Activated CD8-positive, alpha-beta memory T cell treated with anti-CD3 and anti-CD28 coated beads, Interleukin-2, amount 50 U/mL, for 4 hours (primary cell): ENCODE data around the gene TAGLN.
"Not testable (repeated sequence)": the region's sequence is repeated elsewhere in the genome, so short reads cannot be mapped to it uniquely, and the experiment has no call there.

Experiments used
- DNase-seq: peaks from one replicate; pipeline ENCODE4 v3.0.0-alpha.2; 2020

Gene TAGLN

DNA sequence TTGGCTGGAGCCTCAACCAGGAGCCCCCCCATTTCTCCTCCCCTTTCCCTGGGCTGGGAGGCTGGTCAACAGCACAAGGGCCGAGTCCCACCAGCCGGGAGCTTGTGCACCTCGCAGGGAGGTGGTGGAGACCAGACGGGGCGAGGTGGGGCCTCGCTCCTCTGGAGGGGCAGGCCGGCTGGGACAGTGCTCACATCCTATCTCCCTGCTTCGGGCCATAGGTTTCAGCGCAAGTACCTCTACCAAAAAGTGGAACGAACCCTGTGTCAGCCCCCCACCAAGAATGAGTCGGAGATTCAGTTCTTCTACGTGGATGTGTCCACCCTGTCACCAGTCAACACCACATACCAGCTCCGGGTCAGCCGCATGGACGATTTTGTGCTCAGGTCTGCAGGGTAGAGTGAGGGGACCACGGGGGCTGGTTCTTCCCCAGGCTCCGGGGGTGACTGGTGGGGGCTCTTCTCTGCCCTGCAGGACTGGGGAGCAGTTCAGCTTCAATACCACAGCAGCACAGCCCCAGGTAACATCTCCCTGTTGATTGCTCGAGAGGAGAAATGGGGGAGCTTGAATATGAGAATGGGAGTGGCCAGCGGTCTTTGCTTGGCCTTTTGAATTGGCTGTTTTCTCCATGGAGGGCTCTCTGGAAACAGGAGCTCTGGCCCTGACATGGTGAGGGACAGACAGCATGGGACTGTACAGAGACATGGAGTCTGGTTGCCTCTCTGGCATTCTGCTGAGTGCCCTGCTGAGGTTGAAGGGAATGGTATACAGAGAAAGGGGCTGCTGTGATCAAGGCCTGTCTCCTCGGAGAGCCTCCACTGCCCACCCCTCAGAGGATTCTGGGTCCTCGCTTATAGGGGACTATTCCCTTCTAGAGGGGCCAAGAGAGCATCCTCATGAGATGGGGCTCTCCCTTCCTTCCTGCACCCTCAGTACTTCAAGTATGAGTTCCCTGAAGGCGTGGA is 17.3 kb upstream of the TAGLN start:
- DNase-seq: no peak

DNA sequence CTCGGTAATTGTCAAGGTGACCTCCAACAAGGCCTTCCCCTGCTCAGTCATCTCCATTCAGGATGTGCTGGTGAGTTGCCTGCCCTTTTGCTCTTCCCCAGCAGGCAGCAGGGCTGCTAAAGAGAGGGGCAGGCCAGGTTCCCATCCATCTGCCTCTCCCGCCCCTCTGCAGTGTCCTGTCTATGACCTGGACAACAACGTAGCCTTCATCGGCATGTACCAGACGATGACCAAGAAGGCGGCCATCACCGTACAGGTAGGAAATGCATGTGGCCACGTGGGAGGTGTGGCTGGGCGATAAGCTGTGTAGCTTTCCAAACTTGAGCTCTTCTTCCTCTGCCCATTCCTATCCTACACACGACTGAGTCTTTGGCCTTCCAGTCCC is 16.6 kb upstream of the TAGLN start:
- no peak for DNase-seq

DNA sequence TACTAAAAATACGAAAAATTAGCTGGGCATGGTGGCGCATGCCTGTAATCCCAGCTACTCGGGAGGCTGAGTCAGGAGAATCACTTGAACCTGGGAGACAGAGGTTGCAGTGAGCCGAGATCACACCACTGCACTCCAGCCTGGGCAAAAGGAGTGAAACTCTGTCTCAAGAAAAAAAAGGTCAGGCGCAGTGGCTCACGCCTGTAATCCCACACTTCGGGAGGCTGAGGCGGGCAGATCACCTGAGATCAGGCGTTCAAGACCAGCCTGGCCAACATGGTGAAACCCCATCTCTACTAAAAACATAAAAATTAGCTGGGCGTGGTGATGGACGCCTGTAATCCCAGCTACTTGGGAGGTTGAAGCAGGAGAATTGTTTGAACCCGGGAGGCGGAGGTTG is 16.0 kb upstream of the TAGLN start:
- not testable (repeated sequence) for DNase-seq

DNA sequence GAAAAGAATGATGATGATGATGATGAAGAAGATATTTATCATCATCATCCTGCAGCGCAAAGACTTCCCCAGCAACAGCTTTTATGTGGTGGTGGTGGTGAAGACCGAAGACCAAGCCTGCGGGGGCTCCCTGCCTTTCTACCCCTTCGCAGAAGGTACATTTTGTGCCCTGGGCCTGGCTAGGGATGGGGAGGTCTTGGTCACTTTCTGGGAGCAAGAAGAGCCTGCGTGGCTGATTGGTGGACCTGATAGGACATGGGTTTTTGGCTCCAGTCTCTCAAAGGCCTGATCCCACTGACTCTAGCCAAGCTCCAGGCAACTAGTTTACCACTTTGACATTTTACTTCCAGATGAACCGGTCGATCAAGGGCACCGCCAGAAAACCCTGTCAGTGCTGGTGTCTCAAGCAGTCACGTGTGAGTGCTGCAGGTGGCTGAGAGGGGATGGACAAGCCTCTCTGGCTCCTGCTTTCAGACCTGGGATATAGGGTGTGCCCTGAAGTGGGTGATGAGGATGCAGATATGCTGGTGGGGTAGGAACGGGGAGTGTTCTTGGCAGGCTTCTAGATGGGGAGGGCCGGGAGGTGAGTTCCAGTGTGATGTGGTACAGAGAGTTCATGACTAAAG is 15.3 kb upstream of the TAGLN start:
- DNase-seq: no peak

DNA sequence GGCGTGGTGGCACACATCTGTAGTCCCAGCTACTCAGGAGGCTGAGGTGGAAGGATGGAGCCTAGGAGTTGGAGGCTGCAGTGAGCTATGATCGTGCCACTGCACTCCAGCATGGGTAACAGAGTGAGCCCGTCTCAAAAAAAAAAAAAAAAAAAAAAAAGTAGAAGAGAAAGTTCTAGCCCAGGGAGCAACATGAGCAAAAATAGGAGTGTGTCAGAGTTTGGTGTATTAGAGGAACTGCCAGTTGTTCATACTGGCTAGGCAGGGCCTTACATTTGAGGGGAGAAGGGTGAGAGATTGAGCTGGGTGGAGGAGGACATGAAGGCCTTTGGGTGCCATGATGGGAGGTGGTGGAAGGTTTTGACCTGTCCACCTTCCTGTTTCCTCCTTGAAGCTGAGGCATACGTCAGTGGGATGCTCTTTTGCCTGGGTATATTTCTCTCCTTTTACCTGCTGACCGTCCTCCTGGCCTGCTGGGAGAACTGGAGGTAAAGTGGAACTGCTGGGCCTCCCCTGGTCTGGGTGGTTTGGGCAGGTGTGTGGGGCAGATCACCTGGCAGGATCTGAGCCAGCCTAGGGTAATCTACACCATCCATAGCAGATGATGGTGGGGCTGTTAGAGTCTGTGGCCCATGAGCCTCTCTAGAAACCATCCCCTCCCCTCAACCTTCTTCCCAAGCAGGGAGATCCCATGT is 13.3 kb upstream of the TAGLN start:
- no peak for DNase-seq

DNA sequence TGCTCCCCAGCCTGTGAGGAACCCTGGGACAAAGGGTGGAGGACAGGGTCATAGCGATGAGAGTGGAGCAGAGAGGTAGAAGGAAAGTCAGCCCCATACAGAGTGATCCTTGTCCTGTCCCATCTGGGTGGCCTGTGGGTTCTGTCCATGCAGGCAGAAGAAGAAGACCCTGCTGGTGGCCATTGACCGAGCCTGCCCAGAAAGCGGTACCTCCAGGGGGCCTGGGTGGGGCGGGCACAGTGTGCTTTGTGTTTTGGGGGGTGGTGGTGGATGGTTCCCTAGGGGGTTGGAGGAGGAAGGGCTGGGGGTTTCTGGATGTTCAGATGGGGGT is 12.8 kb upstream of the TAGLN start:
- no peak for DNase-seq

DNA sequence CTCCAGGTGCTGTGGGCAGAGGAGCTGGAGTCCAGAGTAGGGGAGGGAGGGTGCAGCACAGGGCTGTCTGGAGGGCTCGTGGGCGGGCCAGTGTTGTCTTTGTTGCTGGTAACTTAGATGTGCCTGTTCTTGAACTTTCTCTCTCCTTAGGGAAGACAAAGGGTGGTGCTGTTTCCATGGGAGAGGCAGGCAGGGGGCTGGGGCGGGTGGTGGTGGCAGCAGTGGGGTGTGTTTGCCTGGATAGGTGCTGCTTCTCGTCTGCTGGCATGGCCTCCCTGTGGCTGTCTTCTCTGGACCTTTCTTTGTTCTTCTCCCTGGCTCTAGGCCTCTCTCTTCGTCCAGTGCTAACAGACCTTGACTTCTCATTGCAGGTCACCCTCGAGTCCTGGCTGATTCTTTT is 12.2 kb upstream of the TAGLN start:
- DNase-seq: no peak

DNA sequence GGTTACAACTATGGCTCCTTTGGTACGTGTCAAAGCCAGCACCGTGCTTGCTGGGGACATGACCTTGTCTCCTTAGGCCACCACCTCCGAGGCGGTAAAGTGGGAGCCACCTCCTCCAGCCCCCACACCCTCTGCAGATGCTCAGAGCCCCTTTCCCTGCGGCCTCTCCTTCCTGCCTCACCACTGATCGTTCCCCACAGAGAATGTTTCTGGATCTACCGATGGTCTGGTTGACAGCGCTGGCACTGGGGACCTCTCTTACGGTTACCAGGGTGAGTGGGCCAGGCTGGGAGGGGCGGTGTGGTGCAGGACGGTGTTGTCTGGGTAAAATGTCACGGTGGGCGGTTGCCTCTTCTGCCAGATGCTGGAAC is 11.8 kb upstream of the TAGLN start:
- DNase-seq: no peak

DNA sequence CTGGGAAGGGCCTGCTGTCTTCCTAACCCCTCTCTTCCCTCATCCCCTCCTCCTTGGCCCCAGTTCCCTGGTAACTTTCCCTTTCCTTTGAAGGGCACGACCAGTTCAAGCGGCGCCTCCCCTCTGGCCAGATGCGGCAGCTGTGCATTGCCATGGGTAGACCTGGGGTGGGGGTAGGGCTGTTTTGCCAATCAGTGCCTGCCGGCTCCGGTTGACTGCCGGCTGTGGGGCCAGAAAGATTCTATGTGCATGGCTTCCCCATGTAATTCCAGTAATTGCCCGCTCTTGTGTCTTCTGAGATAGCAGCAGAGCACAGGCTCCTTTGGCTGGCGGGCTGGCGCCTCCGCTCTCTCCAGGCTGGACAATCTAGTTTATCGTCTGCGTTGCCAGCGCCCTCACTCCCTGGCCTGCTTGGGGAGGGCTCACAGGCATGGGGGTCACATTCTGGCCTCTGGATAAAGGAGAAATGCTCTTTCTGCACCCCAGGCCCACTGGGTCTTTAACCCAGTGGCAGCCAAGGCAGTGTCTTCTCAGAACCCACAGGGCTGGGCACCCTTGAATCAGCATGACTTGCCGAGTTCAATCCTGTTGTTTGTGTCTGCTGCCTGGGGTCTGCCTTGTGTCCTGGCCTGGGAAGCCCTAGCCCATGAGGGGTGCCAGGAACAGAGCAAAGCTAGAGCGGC is 11.2 kb upstream of the TAGLN start:
- DNase-seq: no peak

DNA sequence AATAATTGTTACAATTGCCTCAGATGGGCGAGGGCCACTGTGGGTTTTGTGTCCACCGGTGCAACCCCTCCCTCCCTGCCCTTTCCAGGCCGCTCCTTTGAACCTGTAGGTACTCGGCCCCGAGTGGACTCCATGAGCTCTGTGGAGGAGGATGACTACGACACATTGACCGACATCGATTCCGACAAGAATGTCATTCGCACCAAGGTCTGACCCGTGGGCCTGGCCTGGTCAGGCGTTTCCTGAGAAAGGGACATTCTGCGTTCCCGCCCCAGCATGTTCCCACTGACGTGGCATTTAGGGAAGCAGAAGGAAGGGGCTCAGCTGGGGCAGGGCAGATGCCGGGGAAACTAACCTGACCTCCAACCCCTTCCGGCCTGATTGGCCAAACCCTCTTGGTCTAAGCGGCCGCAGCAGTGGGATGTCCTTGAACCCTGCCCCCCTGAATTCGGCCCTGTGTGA is 10.5 kb upstream of the TAGLN start:
- no peak for DNase-seq

DNA sequence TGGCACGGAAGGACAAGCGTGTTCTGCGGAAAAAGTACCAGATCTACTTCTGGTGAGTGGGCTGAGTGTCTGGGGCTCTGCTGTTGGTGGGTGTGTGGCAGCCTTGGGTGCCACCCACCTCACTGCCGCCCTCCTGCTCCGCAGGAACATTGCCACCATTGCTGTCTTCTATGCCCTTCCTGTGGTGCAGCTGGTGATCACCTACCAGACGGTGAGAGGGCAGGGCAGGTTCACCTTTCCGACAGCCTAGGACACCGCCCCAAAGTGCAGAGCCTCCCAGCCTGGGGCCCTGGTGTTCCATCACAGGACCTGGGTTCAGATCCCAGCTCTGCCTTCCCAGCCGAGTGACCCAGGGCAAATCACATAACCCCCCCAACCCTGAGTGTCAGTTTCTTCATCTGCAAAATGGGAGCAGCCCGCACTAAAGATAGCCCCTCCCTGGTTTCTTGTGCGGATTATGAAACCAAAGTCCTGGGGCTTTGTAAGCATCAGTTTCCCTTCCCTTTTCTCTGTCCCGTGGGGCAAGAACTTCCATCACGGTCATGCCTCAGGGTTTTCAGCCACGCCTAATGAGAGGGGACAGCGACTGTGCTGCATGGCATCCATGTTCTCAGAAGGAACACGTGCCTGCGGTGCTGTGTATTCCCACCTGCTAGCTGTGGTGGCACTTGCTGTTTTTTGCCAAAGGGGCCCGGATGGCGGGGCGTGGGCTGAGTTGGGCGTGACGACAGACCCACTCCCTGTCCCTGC is 9.8 kb upstream of the TAGLN start:
- DNase-seq: no peak

DNA sequence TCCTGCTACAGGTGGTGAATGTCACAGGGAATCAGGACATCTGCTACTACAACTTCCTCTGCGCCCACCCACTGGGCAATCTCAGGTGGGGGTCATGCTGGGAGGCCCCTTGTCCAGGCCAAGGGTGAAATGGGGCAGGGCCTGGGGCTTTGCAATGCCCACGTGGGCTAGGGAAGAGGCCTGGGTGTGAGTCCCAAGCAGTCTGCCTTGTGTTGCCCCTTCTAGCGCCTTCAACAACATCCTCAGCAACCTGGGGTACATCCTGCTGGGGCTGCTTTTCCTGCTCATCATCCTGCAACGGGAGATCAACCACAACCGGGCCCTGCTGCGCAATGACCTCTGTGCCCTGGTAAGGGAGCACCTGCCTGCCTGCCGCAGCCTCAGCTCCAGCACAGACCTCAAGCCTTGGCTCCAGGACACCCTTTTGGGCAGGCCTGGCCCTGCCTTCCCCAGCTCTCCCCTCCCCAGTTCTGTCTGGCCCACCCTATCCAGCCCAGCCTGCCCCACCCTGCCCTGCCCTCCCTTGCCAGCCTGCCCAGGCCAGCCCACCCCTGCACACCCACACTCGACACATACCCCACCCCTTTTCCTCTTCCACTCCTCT is 9.1 kb upstream of the TAGLN start:
- DNase-seq: no peak

DNA sequence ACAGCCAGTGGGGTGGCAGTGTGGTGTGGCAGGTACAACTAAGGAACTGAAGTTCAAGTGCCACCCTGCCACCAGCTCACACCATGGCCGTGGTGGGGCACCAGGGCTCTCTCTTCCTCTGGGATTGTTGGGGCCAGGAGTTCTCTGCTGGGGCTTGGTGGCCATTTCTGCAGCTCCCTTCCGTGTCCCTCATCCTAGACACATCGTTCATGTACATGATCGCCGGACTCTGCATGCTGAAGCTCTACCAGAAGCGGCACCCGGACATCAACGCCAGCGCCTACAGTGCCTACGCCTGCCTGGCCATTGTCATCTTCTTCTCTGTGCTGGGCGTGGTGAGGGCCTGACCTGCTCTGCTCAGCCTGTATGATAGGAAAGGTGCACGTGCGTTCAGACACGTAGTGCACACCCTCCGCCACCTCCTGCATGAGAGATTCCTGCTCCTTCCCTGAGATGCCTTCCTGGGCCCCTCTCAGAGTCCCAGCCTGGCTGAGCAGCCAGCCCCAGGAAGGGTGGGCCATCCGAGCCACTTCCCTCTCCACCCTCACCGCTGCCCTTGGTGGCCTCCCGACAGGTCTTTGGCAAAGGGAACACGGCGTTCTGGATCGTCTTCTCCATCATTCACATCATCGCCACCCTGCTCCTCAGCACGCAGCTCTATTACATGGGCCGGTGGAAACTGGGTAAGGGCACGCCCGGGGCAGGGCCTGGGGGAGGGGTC is 7.3 kb upstream of the TAGLN start:
- no peak for DNase-seq

DNA sequence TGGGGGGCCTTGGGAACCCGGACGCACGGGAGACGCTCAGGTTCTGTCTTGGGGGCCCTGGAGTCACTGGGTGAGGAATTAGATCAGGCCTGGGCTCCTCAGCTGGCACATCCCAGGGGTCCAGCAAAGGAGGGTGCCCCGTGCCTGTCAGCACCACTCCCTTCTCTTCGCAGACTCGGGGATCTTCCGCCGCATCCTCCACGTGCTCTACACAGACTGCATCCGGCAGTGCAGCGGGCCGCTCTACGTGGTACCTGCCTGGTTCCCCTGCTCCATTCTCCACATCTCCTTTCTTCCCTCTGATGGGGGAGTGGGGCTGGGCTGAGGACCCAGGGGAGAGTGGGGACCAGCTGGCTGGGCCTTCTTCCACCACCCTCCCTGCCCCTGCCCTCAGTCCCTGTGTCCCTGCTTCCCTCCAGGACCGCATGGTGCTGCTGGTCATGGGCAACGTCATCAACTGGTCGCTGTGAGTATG is 6.7 kb upstream of the TAGLN start:
- no peak for DNase-seq

DNA sequence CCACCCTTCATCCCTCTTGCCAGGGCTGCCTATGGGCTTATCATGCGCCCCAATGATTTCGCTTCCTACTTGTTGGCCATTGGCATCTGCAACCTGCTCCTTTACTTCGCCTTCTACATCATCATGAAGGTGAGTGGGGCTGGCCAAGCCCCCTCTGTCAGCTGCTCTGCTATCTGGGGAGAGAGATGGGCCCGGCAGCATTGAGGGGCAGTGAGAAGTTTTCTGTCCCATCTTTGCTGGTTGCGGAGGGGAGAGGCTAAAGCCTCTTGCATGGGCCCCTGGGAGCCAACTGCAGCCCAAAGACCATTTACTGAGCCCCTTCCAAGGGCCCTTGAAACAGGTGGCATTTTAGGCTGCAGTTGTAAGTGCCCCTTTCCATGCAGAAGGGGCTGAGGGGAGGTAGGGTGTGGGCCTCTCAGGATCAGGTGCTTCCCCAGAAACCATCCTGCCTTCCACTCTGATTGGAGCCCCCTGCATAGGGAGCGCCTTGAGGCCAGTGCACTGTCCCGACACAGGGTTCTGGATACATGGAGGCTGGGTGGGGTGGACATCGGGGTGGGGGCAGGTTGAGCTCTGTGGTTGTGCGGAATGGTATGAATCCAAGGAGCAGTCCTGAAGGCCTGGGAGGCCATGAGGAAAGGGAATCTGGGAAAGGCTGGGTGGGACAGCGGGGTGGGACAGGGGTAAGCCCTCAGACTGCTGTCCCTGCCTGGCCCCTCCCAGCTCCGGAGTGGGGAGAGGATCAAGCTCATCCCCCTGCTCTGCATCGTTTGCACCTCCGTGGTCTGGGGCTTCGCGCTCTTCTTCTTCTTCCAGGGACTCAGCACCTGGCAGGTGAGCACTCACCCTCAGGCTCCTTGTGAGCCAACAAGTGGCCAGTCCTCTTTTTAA is 5.8 kb upstream of the TAGLN start:
- DNase-seq: no peak

DNA sequence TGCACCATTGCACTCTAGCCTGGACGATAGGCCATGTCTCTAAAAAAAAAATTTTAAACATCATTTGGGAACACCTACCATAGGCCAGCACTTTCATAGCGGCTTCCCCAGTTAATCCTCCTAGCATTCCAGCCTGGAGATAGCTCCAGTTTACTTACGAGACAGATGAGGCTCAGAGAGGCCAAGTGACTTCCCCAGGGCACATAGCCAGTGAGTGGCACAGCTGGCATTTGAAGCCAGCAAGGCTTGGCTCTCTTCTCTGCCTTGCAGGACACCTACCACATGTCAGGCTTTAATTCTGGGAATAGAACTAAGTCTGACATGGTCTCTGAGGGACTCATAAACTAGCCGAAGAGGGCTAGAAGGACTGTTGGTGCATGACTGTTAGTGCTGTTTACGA is 4.9 kb upstream of the TAGLN start:
- no peak for DNase-seq

DNA sequence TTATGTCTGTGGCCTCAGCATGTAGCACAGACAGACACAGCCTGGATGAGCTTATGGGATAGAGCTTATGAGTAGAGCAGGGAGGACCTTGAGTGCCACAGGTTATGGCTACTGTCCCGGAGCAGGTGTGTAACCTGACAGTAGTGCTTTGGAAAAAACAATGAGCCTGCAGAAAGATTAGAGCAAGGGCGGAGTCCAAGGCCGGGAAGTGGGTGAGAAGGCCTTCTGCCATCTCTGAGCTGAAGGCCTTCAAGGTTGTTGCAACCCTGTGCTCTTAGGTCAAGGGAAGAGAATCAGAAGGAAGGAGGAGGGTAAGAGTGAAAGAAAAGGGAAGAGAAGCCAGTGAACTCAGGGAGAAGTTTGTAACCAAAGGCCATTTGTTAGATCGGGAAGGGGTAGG is 3.9 kb upstream of the TAGLN start:
- DNase-seq: no peak

DNA sequence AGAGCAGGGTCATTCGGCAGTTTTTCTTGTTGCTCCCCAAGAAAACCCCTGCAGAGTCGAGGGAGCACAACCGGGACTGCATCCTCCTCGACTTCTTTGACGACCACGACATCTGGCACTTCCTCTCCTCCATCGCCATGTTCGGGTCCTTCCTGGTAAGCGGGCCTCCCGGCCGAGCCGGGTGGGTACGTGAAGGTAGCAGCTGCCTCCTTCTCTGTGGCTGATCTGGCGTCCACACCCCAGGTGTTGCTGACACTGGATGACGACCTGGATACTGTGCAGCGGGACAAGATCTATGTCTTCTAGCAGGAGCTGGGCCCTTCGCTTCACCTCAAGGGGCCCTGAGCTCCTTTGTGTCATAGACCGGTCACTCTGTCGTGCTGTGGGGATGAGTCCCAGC is 3.4 kb upstream of the TAGLN start:
- no peak for DNase-seq

DNA sequence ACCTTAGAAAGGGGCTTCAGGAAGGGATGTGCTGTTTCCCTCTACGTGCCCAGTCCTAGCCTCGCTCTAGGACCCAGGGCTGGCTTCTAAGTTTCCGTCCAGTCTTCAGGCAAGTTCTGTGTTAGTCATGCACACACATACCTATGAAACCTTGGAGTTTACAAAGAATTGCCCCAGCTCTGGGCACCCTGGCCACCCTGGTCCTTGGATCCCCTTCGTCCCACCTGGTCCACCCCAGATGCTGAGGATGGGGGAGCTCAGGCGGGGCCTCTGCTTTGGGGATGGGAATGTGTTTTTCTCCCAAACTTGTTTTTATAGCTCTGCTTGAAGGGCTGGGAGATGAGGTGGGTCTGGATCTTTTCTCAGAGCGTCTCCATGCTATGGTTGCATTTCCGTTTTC is 2.2 kb upstream of the TAGLN start:
- DNase-seq: no peak
